ENCODE data around the gene GLIS1. TPM values are rescaled to one million over a fixed set of nuclear protein-coding genes. Genes with fewer than 3 reads are reported as not detected.

The GLIS1 gene
- total RNA-seq, 1 donor from 2014 or later = 1.2 TPM

DNA sequence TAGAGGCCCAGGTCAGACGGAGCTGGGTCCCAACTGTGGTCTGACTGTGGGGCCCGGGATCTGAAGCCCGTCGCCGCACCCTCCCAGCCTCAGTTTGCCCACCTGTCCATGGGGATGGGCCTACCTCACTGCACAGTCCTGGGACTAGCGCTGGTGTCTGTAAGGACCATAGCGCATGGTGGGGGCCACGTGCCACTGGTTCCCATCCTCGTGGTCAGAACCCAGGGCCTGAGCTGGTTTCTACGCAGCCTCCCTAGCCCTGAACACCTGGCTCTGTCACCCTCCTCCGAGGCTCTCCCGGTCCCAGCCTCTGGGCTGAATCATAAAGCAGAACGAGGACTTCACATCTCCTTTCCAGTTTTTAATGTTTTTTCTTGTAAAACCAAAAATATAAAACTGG is 233.1 kb downstream of the GLIS1 start:
- DNase-seq (ENCODE audit: extremely low spot score in 2 of 2) = no peak
- TF ChIP-seq POLR2A (IDR thresholded peaks at IDR 0.05) (no peak), POLR2AphosphoS5 (IDR thresholded peaks at IDR 0.05; ENCODE audit: insufficient read depth in 1 of 2, low read depth in 1 of 2) (no peak)
- TF ChIP-seq, protein P1, sequence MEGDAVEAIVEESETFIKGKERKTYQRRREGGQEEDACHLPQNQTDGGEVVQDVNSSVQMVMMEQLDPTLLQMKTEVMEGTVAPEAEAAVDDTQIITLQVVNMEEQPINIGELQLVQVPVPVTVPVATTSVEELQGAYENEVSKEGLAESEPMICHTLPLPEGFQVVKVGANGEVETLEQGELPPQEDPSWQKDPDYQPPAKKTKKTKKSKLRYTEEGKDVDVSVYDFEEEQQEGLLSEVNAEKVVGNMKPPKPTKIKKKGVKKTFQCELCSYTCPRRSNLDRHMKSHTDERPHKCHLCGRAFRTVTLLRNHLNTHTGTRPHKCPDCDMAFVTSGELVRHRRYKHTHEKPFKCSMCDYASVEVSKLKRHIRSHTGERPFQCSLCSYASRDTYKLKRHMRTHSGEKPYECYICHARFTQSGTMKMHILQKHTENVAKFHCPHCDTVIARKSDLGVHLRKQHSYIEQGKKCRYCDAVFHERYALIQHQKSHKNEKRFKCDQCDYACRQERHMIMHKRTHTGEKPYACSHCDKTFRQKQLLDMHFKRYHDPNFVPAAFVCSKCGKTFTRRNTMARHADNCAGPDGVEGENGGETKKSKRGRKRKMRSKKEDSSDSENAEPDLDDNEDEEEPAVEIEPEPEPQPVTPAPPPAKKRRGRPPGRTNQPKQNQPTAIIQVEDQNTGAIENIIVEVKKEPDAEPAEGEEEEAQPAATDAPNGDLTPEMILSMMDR (IDR thresholded peaks at IDR 0.05) = no peak
- Histone ChIP-seq H3K27ac (no peak overlapping the region), H3K9me3 (no peaks in the 10 kb centered on the region), H3K36me3 (no peaks in the 10 kb centered on the region), H3K27me3 (no peaks in the 10 kb centered on the region), H3K4me3 (no peak overlapping the region), H3K4me1 (peaks cover 30% of the 10 kb centered on the region)
- intact Hi-C loops (cut with DNase I) = no loop called here

DNA sequence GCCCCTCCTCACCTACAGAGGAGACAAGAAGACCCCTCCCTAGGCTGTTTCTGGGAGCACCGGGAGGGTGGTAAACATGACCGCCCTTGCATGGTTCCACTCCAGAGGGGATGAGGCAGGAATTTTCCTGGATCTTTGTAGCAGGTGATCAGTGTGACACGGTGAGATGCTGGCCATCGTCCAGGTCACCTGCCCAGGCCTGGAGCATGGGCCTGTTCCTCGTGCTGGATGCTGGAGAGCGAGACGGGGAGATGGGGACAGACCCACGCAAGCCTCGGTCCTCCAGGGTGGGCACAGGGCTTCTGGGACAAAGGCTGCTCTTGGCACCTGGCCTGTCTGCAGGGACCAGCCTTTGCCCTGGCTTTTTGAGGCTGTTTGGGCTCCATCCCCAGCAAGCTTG is 233.6 kb downstream of the GLIS1 start:
- no peak for DNase-seq (ENCODE audit: extremely low spot score in 2 of 2)
- intact Hi-C loops (cut with DNase I) = no loop called here
- no peaks in the 10 kb centered on the region for H3K9me3 ChIP-seq
- no peaks in the 10 kb centered on the region for H3K27me3 ChIP-seq
- H3K4me1 ChIP-seq = peaks cover 32% of the 10 kb centered on the region
- TF ChIP-seq, protein P1 (IDR thresholded peaks at IDR 0.05) = no peak
- TF ChIP-seq POLR2AphosphoS5 (IDR thresholded peaks at IDR 0.05; ENCODE audit: insufficient read depth in 1 of 2, low read depth in 1 of 2) (no peak), POLR2A (IDR thresholded peaks at IDR 0.05) (no peak)
- H3K36me3 ChIP-seq = no peaks in the 10 kb centered on the region
- no peak overlapping the region for H3K4me3 ChIP-seq
- H3K27ac ChIP-seq = no peak overlapping the region

DNA sequence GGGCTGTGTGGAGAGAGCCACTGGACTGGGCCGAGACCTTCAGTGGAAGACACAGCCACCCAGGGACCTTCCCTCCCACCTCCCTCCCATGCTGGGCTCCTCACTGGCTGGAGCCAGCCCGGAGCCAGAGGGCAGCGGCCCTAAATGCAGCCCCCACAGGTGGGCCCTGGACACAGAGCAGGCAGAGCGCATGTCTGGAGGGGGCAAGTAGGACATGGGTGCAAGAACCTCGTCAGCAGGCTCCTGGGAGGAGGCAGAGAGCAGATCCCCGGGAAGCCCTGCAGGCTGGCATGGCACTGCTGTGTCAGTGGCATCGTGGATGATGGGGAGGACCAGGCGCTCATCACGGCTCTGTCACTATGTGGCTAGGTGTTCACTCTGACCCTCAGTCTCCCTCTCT is 234.1 kb downstream of the GLIS1 start:
- no peak overlapping the region for H3K27ac ChIP-seq
- no peaks in the 10 kb centered on the region for H3K36me3 ChIP-seq
- H3K27me3 ChIP-seq = no peaks in the 10 kb centered on the region
- intact Hi-C loops (cut with DNase I) = no loop called here
- no peak for DNase-seq (ENCODE audit: extremely low spot score in 2 of 2)
- no peak overlapping the region for H3K4me3 ChIP-seq
- no peaks in the 10 kb centered on the region for H3K9me3 ChIP-seq
- H3K4me1 ChIP-seq = peaks cover 31% of the 10 kb centered on the region
- no peak for TF ChIP-seq POLR2AphosphoS5 (IDR thresholded peaks at IDR 0.05; ENCODE audit: insufficient read depth in 1 of 2, low read depth in 1 of 2)
- TF ChIP-seq POLR2A (IDR thresholded peaks at IDR 0.05) = no peak
- TF ChIP-seq, protein P1 (IDR thresholded peaks at IDR 0.05) = no peak

DNA sequence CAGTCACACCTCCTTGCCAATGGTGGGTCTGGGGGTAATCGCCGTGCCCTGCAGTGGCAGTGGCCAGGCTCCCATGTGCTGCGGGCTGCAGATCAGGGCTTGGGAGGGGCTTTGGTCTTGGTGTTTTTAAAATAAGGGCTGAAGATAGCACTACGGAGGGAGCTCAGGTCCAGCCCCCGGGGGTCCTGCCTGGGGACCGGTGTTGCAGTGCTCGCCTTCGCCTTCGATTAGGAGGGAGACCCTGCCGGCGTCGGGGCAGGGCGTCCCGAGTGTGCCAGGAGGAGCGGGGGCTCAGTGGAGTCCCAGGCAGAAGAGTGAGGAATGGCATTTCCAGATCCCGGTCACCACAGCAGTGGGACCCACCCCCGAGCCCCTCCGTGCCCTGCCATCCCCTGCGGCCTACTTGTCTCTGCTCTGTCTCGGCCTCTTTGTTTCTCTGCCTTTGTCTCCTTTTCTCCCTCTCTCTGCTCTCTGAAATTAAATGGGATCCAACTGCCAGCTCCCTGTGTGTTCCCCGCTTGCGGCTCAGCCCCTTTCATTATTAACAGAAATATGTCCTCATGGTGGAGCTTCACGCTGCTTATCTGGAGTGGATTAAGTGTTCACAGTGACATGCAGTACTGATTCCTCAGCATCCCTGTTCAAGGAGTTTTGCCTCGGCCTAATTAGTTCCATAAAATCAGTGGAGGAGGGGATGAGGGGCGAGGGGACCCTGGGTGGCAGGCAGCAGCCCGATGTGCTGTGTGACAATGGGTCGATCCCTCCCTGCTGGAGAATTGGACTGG is 235.3 kb downstream of the GLIS1 start:
- Histone ChIP-seq H3K36me3 (no peaks in the 10 kb centered on the region), H3K9me3 (no peaks in the 10 kb centered on the region), H3K4me1 (peaks cover 18% of the 10 kb centered on the region), H3K27me3 (no peaks in the 10 kb centered on the region), H3K4me3 (no peak overlapping the region), H3K27ac (peak overlapping the region; percentile 35)
- intact Hi-C loops (cut with DNase I) = no loop called here
- TF ChIP-seq, protein P1 (IDR thresholded peaks at IDR 0.05) = no peak
- TF ChIP-seq POLR2AphosphoS5 (IDR thresholded peaks at IDR 0.05; ENCODE audit: insufficient read depth in 1 of 2, low read depth in 1 of 2) = no peak
- DNase-seq (ENCODE audit: extremely low spot score in 2 of 2) = no peak

Data from vagina (tissue), 2 donors.